ENCODE data around the gene PLA2G4E.

- no peak for TF ChIP-seq ZNF274 (IDR thresholded peaks at IDR 0.05; ENCODE audit: low read depth, low read length)
- TF ChIP-seq YY1 (IDR thresholded peaks at IDR 0.05; ENCODE audit: insufficient read depth, insufficient read length): no peak
These were observed 30.2 kb downstream of the PLA2G4E start for GRCh38 chr15:41990691-41991090.

Measured in NT2/D1 (cell line).